Parathyroid adenoma (tissue), 2 donors: ENCODE results near the gene TEAD1.

Experiments used
- H2AFZ ChIP-seq: fragments of 300-600 bp; sonication (generic); one replicate; pipeline ENCODE4 v1.7.0; 2017; ENCODE audit warnings: antibody characterized with exemption, mild to moderate bottlenecking
- H3K27ac ChIP-seq: fragments of 300-600 bp; sonication (generic); one replicate; pipeline ENCODE4 v1.7.0; 2017
- H3K27me3 ChIP-seq: fragments of 300-600 bp; sonication (generic); one replicate; pipeline ENCODE4 v1.7.0; 2017; ENCODE audit warnings: low read length; ENCODE audit not compliant: control insufficient read depth, insufficient read depth
- H3K36me3 ChIP-seq: fragments of 300-600 bp; sonication (generic); one replicate; pipeline ENCODE4 v1.7.0; 2017; ENCODE audit warnings: low read length; ENCODE audit not compliant: control insufficient read depth, insufficient read depth
- H3K4me1 ChIP-seq: fragments of 300-600 bp; sonication (generic); one replicate; pipeline ENCODE4 v1.7.0; 2017; ENCODE audit warnings: control low read depth
- H3K4me2 ChIP-seq: fragments of 300-600 bp; sonication (generic); one replicate; pipeline ENCODE4 v1.7.0; 2017; ENCODE audit warnings: low read length
- H3K4me3 ChIP-seq: fragments of 300-600 bp; sonication (generic); one replicate; pipeline ENCODE4 v1.7.0; 2017; ENCODE audit warnings: low read depth, low read length
- H3K79me2 ChIP-seq: fragments of 300-600 bp; sonication (generic); one replicate; pipeline ENCODE4 v1.7.0; 2017; ENCODE audit warnings: control low read depth
- H3K9ac ChIP-seq: fragments of 300-600 bp; sonication (generic); one replicate; pipeline ENCODE4 v1.7.0; 2017; ENCODE audit warnings: mild to moderate bottlenecking
- H3K9me3 ChIP-seq: fragments of 300-600 bp; sonication (generic); one replicate; pipeline ENCODE4 v1.7.0; 2017; ENCODE audit warnings: low read length; ENCODE audit not compliant: control insufficient read depth
- CTCF ChIP-seq: fragments of 300-600 bp; sonication (generic); IDR thresholded peaks from one replicate; pipeline ENCODE4 v1.7.0; 2017; ENCODE audit warnings: antibody characterized with exemption, mild to moderate bottlenecking
- donor health status: primary hyperparathyroidism.

The TEAD1 gene

GRCh38 chr11:12991426-12991825, 317.2 kb downstream of the TEAD1 start:
- Histone ChIP-seq H3K79me2 (no peaks in the 10 kb centered on the region), H3K4me1 (no peaks in the 10 kb centered on the region), H2AFZ (no peak overlapping the region), H3K4me3 (no peak overlapping the region), H3K27ac (no peak overlapping the region), H3K4me2 (no peak overlapping the region), H3K27me3 (no peaks in the 10 kb centered on the region), H3K36me3 (no peaks in the 10 kb centered on the region), H3K9me3 (no peaks in the 10 kb centered on the region), H3K9ac (no peak overlapping the region)
- TF ChIP-seq CTCF: no peak

GRCh38 chr11:12993626-12994025, 319.4 kb downstream of the TEAD1 start:
- H3K27ac ChIP-seq: no peak overlapping the region
- no peaks in the 10 kb centered on the region for H3K79me2 ChIP-seq
- no peaks in the 10 kb centered on the region for H3K4me1 ChIP-seq
- no peak overlapping the region for H2AFZ ChIP-seq
- no peaks in the 10 kb centered on the region for H3K9me3 ChIP-seq
- TF ChIP-seq CTCF: no peak
- H3K4me3 ChIP-seq: no peak overlapping the region
- no peak overlapping the region for H3K4me2 ChIP-seq
- no peak overlapping the region for H3K9ac ChIP-seq
- no peaks in the 10 kb centered on the region for H3K36me3 ChIP-seq
- no peaks in the 10 kb centered on the region for H3K27me3 ChIP-seq
